GM23338 (cell line): ENCODE data around the gene NECAB3. TPM values are rescaled to one million over a fixed set of nuclear protein-coding genes. Genes with fewer than 3 reads are reported as not detected.

Experiments
- ATAC-seq: fragments of 200-7000 bp; cut with Tn5 transposase; 3 replicates; pipeline ENCODE4 v1.9.1; 2020
- DNase-seq: peaks from one replicate; pipeline ENCODE4 v3.0.0-alpha.2; 2015; ENCODE audit warnings: low spot score
- H2AFZ ChIP-seq: fragments of 200-600 bp; sonication (generic); 2 replicates; pipeline ENCODE4 v1.8.0; 2016; ENCODE audit warnings: antibody characterized with exemption, mild to moderate bottlenecking, moderate library complexity
- H3F3A ChIP-seq: fragments of 200-600 bp; sonication (generic); replicated peaks from 2 replicates; pipeline ENCODE4 v1.8.0; 2017; ENCODE audit warnings: antibody characterized with exemption, mixed run types, low read depth
- H3K27ac ChIP-seq: fragments of 200-600 bp; sonication (generic); 2 replicates; pipeline ENCODE4 v1.6.1; 2016; ENCODE audit warnings: low read depth
- H3K27me3 ChIP-seq: fragments of 200-600 bp; sonication (generic); 2 replicates; pipeline ENCODE4 v1.8.0; 2016; ENCODE audit warnings: mild to moderate bottlenecking, mixed run types, moderate library complexity; ENCODE audit not compliant: insufficient read depth
- H3K36me3 ChIP-seq: fragments of 200-600 bp; sonication (generic); 2 replicates; pipeline ENCODE4 v1.8.0; 2016; ENCODE audit warnings: mild to moderate bottlenecking; ENCODE audit not compliant: insufficient read depth
- H3K4me1 ChIP-seq: fragments of 200-600 bp; sonication (generic); 2 replicates; pipeline ENCODE4 v1.8.0; 2016; ENCODE audit warnings: mild to moderate bottlenecking, moderate library complexity; ENCODE audit not compliant: insufficient read depth
- H3K4me2 ChIP-seq: fragments of 200-600 bp; sonication (generic); 2 replicates; pipeline ENCODE4 v1.7.1; 2017; ENCODE audit warnings: mixed run types
- H3K4me3 ChIP-seq: fragments of 200-600 bp; sonication (generic); 2 replicates; pipeline ENCODE4 v1.6.1; 2016; ENCODE audit warnings: mixed run types
- H3K79me2 ChIP-seq: fragments of 200-600 bp; sonication (generic); replicated peaks from 2 replicates; pipeline ENCODE4 v1.8.0; 2017; ENCODE audit warnings: mild to moderate bottlenecking; ENCODE audit not compliant: insufficient read depth
- H3K9me2 ChIP-seq: fragments of 200-600 bp; sonication (generic); 2 replicates; pipeline ENCODE4 v1.8.0; 2017; ENCODE audit not compliant: insufficient read depth
- H4K20me1 ChIP-seq: fragments of 200-600 bp; sonication (generic); replicated peaks from 2 replicates; pipeline ENCODE4 v1.8.0; 2017; ENCODE audit warnings: mild to moderate bottlenecking; ENCODE audit not compliant: insufficient read depth
- H3K27ac Mint-ChIP-seq: 2 replicates; pipeline ENCODE4 v1.8.0; 2020; ENCODE audit warnings: inconsistent platforms, mild to moderate bottlenecking, moderate library complexity, mixed read lengths
- H3K27me3 Mint-ChIP-seq: 3 replicates; pipeline ENCODE4 v1.8.0; 2022; ENCODE audit warnings: low read depth, mild to moderate bottlenecking, moderate library complexity, mixed read lengths, inconsistent platforms; ENCODE audit not compliant: insufficient read depth, poor library complexity
- H3K36me3 Mint-ChIP-seq: 3 replicates; pipeline ENCODE4 v1.8.0; 2021; ENCODE audit warnings: low read depth, mild to moderate bottlenecking, inconsistent platforms, moderate library complexity, mixed read lengths
- H3K4me1 Mint-ChIP-seq: 3 replicates; pipeline ENCODE4 v1.8.0; 2020; ENCODE audit warnings: mild to moderate bottlenecking, inconsistent platforms, mixed read lengths
- H3K4me3 Mint-ChIP-seq: 3 replicates; pipeline ENCODE4 v1.8.0; 2021; ENCODE audit warnings: moderate library complexity, mild to moderate bottlenecking, inconsistent platforms, mixed read lengths
- H3K9me3 Mint-ChIP-seq: 3 replicates; pipeline ENCODE4 v1.8.0; 2020; ENCODE audit warnings: moderate library complexity, mild to moderate bottlenecking, inconsistent platforms, mixed read lengths
- CREB1 ChIP-seq: fragments of 250-450 bp; sonication (Bioruptor Pico); IDR thresholded peaks from 2 replicates; pipeline ENCODE4 v1.5.0; 2020; ENCODE audit warnings: low read depth, mild to moderate bottlenecking, moderate library complexity
- CTCF ChIP-seq, 2 experiments: fragments of 200-600 bp in 1 of 2; sonication (generic) in 1 of 2; conservative IDR thresholded peaks; 2 replicates each; pipeline versions ENCODE4 v1.5.1 to v1.6.1; 2016 to 2017; ENCODE audit warnings: antibody characterized with exemption in 2 of 2, low read depth in 2 of 2, mild to moderate bottlenecking in 2 of 2, moderate library complexity in 1 of 2
- ETS1 ChIP-seq: IDR thresholded peaks from 2 replicates; pipeline ENCODE4 v1.6.1; 2016; ENCODE audit warnings: antibody characterized with exemption
- EZH2 ChIP-seq: fragments of 200-600 bp; sonication (generic); IDR thresholded peaks from one replicate; pipeline ENCODE4 v1.8.0; 2017; ENCODE audit warnings: antibody characterized with exemption, mild to moderate bottlenecking, low read depth; ENCODE audit not compliant: unreplicated experiment
- EZH2phosphoT487 ChIP-seq: fragments of 200-600 bp; sonication (generic); IDR thresholded peaks from one replicate; pipeline ENCODE4 v1.8.1; 2018; ENCODE audit warnings: antibody characterized with exemption; ENCODE audit not compliant: unreplicated experiment
- JUNB ChIP-seq: IDR thresholded peaks from one replicate; pipeline ENCODE4 v1.6.1; 2016; ENCODE audit warnings: antibody characterized with exemption; ENCODE audit not compliant: unreplicated experiment
- NANOG ChIP-seq: IDR thresholded peaks from 2 replicates; pipeline ENCODE4 v1.6.1; 2016; ENCODE audit warnings: antibody characterized with exemption, borderline replicate concordance
- POLR2AphosphoS5 ChIP-seq: IDR thresholded peaks from 2 replicates; pipeline ENCODE4 v1.6.1; 2016; ENCODE audit warnings: antibody characterized with exemption, low read depth
- REST ChIP-seq: IDR thresholded peaks from one replicate; pipeline ENCODE4 v1.6.1; 2018; ENCODE audit warnings: antibody characterized with exemption; ENCODE audit not compliant: unreplicated experiment
- STAT1 ChIP-seq: IDR thresholded peaks from one replicate; pipeline ENCODE4 v1.6.1; 2016; ENCODE audit warnings: antibody characterized with exemption; ENCODE audit not compliant: unreplicated experiment
- ZNF114 ChIP-seq: fragments of 250-450 bp; sonication (Bioruptor Pico); IDR thresholded peaks from 2 replicates; pipeline ENCODE4 v1.5.0; 2020; ENCODE audit warnings: mild to moderate bottlenecking, moderate library complexity
- ZNF331 ChIP-seq: fragments of 250-450 bp; sonication (Bioruptor Pico); IDR thresholded peaks from 2 replicates; pipeline ENCODE4 v1.5.0; 2020; ENCODE audit warnings: low read depth, mild to moderate bottlenecking, moderate library complexity
- ZNF462 ChIP-seq: fragments of 250-450 bp; sonication (Bioruptor Pico); IDR thresholded peaks from 2 replicates; pipeline ENCODE4 v1.5.0; 2020; ENCODE audit warnings: mild to moderate bottlenecking, moderate library complexity
- polyA plus RNA-seq: library from polyadenylated mRNA; unstranded; fragments of >200 nt; fragmentation: Nextera tagmentation; extraction: Ambion mirVana; gene quantifications from 2 replicates; pipeline ENCODE4 v1.2.1, GENCODE V29; 2016
- total RNA-seq: library from RNA; depleted of rRNA; stranded (reverse); fragments of >200 nt; shearing (Covaris generic); gene quantifications from 2 replicates; pipeline ENCODE4 v1.2.3, GENCODE V29; 2014

NECAB3 gene
- total and polyA plus RNA-seq, 2 experiments from 2014 or later, result 8.5 to 28.4 TPM

- no peak overlapping the region; the same call in 2 of the 3 replicates for H3K4me3 Mint-ChIP-seq
- Histone ChIP-seq H4K20me1 (no peaks in the 10 kb centered on the region), H2AFZ (no peak overlapping the region), H3K36me3 (no peaks in the 10 kb centered on the region), H3F3A (no peaks in the 10 kb centered on the region), H3K79me2 (no peaks in the 10 kb centered on the region), H3K27me3 (no peaks in the 10 kb centered on the region), H3K4me2 (no peak overlapping the region), H3K9me2 (no peaks in the 10 kb centered on the region), H3K4me3 (no peak overlapping the region), H3K4me1 (no peaks in the 10 kb centered on the region), H3K27ac (no peak overlapping the region)
- TF ChIP-seq EZH2phosphoT487 (no peak), NANOG (no peak), EZH2 (no peak), CREB1 (no peak), CTCF (conservative IDR thresholded peaks at IDR 0.05; ENCODE audit: low read depth in 2 of 2) (no peak), ZNF462 (CRISPR knock-in tag) (no peak), POLR2AphosphoS5 (no peak), JUNB (no peak), ZNF114 (CRISPR knock-in tag) (no peak), REST (no peak), STAT1 (no peak), ZNF331 (CRISPR knock-in tag) (no peak), ETS1 (no peak)
- H3K4me1 Mint-ChIP-seq, result no peaks in the 10 kb centered on the region
- DNase-seq (no peak), ATAC-seq (no peak)
- H3K36me3 Mint-ChIP-seq, result peaks cover 21% of the 10 kb centered on the region
- H3K27me3 Mint-ChIP-seq, result peaks cover 7% of the 10 kb centered on the region
- no peak overlapping the region for H3K27ac Mint-ChIP-seq
- peaks cover 47% of the 10 kb centered on the region for H3K9me3 Mint-ChIP-seq
Measured at GRCh38 chr20:33702861-33703260, 28.6 kb upstream of the NECAB3 start.
